ENCODE data around the gene ZBTB40.

The ZBTB40 gene

DNA sequence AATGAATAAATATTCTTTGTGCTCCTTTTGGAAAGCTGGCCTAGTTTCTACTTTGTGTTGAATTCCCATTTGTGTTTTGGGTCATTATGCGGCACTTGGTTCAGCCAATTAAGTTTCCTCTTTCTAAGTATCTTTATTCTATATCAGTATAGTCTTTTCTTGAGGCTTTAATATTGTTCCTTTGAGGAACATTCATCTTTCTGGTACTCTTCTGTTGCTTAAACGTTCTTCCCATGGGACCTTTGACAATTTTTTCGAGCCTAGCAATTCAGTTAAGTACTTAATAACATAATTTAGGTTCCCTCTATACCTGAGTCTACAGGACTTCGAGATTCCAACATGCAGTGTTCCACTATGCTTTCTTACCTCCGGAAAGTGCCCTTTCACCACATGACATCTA, 24.9 kb downstream of the ZBTB40 start:
- Histone ChIP-seq H3K27me3 (ENCODE audit: insufficient read depth, low read length, poor library complexity, severe bottlenecking) (no peaks in the 10 kb centered on the region), H3K4me3 (ENCODE audit: low read length, poor library complexity, severe bottlenecking) (no peak overlapping the region), H3K4me1 (ENCODE audit: insufficient read depth, low read length, poor library complexity, severe bottlenecking) (no peaks in the 10 kb centered on the region), H3K9me2 (replicated peaks; ENCODE audit: low read depth, low read length) (no peaks in the 10 kb centered on the region), H4K20me1 (ENCODE audit: insufficient read depth, low read length, poor library complexity, severe bottlenecking) (no peaks in the 10 kb centered on the region), H3K79me2 (ENCODE audit: insufficient read depth, low read length) (peaks cover 32% of the 10 kb centered on the region; the same call in 1 of the 2 replicates), H2AFZ (ENCODE audit: low read length) (no peak overlapping the region), H3K9ac (ENCODE audit: low read depth, low read length, poor library complexity, severe bottlenecking) (no peak overlapping the region), H3K36me3 (ENCODE audit: insufficient read depth, low read length) (no peaks in the 10 kb centered on the region), H3K4me2 (ENCODE audit: low read depth, low read length, poor library complexity, severe bottlenecking) (no peak overlapping the region), H3K9me3 (ENCODE audit: insufficient read depth, low read depth, low read length) (no peaks in the 10 kb centered on the region), H3F3A (ENCODE audit: low read depth) (no peaks in the 10 kb centered on the region)
- TF ChIP-seq EZH2phosphoT487 (IDR thresholded peaks at IDR 0.05; ENCODE audit: borderline replicate concordance), result no peak
- TF ChIP-seq, protein P1, sequence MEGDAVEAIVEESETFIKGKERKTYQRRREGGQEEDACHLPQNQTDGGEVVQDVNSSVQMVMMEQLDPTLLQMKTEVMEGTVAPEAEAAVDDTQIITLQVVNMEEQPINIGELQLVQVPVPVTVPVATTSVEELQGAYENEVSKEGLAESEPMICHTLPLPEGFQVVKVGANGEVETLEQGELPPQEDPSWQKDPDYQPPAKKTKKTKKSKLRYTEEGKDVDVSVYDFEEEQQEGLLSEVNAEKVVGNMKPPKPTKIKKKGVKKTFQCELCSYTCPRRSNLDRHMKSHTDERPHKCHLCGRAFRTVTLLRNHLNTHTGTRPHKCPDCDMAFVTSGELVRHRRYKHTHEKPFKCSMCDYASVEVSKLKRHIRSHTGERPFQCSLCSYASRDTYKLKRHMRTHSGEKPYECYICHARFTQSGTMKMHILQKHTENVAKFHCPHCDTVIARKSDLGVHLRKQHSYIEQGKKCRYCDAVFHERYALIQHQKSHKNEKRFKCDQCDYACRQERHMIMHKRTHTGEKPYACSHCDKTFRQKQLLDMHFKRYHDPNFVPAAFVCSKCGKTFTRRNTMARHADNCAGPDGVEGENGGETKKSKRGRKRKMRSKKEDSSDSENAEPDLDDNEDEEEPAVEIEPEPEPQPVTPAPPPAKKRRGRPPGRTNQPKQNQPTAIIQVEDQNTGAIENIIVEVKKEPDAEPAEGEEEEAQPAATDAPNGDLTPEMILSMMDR (conservative IDR thresholded peaks at IDR 0.05; ENCODE audit: low read length), result no peak

DNA sequence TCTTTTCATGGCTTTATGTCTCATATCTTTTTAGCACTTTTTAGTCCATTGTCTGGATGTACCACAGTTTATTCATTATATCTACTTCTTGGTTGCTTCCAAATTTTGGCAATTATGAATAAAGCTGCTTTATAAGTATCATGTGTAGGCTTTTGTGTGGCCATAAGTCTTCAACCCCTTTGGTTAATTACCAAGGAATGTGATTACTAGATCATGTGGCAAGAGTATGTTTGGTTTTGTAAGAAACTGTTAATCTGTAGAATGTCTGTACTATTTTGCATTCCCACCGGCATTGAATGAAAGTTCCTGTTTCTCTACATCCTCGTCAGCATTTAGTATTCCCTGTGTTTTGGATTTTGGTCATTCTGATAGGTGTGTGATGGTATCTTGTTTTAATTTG, 31.5 kb downstream of the ZBTB40 start:
- no peaks in the 10 kb centered on the region for H3K9me2 ChIP-seq (replicated peaks; ENCODE audit: low read depth, low read length)
- H3K4me2 ChIP-seq (ENCODE audit: low read depth, low read length, poor library complexity, severe bottlenecking), result no peak overlapping the region
- TF ChIP-seq, protein P1 (conservative IDR thresholded peaks at IDR 0.05; ENCODE audit: low read length), result no peak
- TF ChIP-seq EZH2phosphoT487 (IDR thresholded peaks at IDR 0.05; ENCODE audit: borderline replicate concordance), result no peak
- peaks cover 34% of the 10 kb centered on the region for H3K79me2 ChIP-seq (ENCODE audit: insufficient read depth, low read length)
- H3K4me1 ChIP-seq (ENCODE audit: insufficient read depth, low read length, poor library complexity, severe bottlenecking), result peaks cover 6% of the 10 kb centered on the region
- H3K9me3 ChIP-seq (ENCODE audit: insufficient read depth, low read depth, low read length), result no peaks in the 10 kb centered on the region
- no peak overlapping the region for H2AFZ ChIP-seq (ENCODE audit: low read length)
- H3K27me3 ChIP-seq (ENCODE audit: insufficient read depth, low read length, poor library complexity, severe bottlenecking), result no peaks in the 10 kb centered on the region
- no peak overlapping the region for H3K4me3 ChIP-seq (ENCODE audit: low read length, poor library complexity, severe bottlenecking)
- H4K20me1 ChIP-seq (ENCODE audit: insufficient read depth, low read length, poor library complexity, severe bottlenecking), result no peaks in the 10 kb centered on the region
- no peak overlapping the region for H3K9ac ChIP-seq (ENCODE audit: low read depth, low read length, poor library complexity, severe bottlenecking)
- no peaks in the 10 kb centered on the region for H3F3A ChIP-seq (ENCODE audit: low read depth)
- H3K36me3 ChIP-seq (ENCODE audit: insufficient read depth, low read length), result no peaks in the 10 kb centered on the region

DNA sequence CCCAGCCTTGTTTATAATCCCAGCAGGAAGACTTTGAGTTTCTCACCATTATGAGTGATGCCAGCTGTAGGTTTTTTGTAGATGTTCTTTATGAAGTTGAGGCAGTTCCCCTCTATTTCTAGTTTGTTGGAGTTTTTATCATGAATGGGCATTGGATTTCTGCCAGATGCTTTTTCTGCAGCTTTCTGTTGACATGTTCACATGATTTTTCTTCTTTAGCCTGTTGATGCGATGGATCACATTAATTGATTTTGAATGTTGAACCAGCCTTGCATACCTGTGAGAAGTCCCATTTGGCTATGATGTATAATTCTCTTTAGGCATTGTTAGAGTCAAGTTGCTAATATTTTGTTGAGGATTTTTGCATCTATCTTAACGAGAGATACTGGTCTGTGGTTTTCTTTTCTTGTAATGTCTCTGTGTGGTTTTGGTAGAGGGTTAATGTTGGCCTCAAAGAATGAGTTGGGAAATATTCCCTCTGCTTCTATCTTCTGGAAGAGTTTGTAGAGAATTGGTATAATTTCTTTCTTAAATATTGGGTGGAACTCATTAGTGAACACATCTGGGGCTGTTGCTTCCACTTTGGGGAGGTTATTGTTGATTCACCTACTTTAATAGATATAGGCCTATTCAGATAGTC, 33.2 kb downstream of the ZBTB40 start:
- TF ChIP-seq, protein P1 (conservative IDR thresholded peaks at IDR 0.05; ENCODE audit: low read length), result no peak
- no peak for TF ChIP-seq EZH2phosphoT487 (IDR thresholded peaks at IDR 0.05; ENCODE audit: borderline replicate concordance)

More for the DNA sequence above, 33.2 kb downstream of the ZBTB40 start:
- H3K4me1 ChIP-seq (ENCODE audit: insufficient read depth, low read length, poor library complexity, severe bottlenecking), result peaks cover 6% of the 10 kb centered on the region
- H3K9me2 ChIP-seq (replicated peaks; ENCODE audit: low read depth, low read length), result no peaks in the 10 kb centered on the region
- H3K79me2 ChIP-seq (ENCODE audit: insufficient read depth, low read length), result peaks cover 26% of the 10 kb centered on the region
- H3K4me3 ChIP-seq (ENCODE audit: low read length, poor library complexity, severe bottlenecking), result no peak overlapping the region
- no peak overlapping the region for H3K9ac ChIP-seq (ENCODE audit: low read depth, low read length, poor library complexity, severe bottlenecking)
- H3K9me3 ChIP-seq (ENCODE audit: insufficient read depth, low read depth, low read length), result no peaks in the 10 kb centered on the region
- no peaks in the 10 kb centered on the region for H4K20me1 ChIP-seq (ENCODE audit: insufficient read depth, low read length, poor library complexity, severe bottlenecking)
- H3K4me2 ChIP-seq (ENCODE audit: low read depth, low read length, poor library complexity, severe bottlenecking), result no peak overlapping the region
- H2AFZ ChIP-seq (ENCODE audit: low read length), result no peak overlapping the region
- H3K27me3 ChIP-seq (ENCODE audit: insufficient read depth, low read length, poor library complexity, severe bottlenecking), result no peaks in the 10 kb centered on the region
- H3K36me3 ChIP-seq (ENCODE audit: insufficient read depth, low read length), result peaks cover under 1% of the 10 kb centered on the region; the same call in 1 of the 2 replicates
- H3F3A ChIP-seq (ENCODE audit: low read depth), result no peaks in the 10 kb centered on the region
